ENCODE data around the gene KCNT1. TPM values are rescaled to one million over a fixed set of nuclear protein-coding genes. Genes with fewer than 3 reads are reported as not detected.
A peak's percentile ranks its signal among the peaks of the same experiment; 100 is the strongest.

The KCNT1 gene
- total and polyA plus RNA-seq, 10 of the 15 experiments (the other 5 are each of a cell fraction or from before 2014, with no cell fraction given) = not detected

DNA sequence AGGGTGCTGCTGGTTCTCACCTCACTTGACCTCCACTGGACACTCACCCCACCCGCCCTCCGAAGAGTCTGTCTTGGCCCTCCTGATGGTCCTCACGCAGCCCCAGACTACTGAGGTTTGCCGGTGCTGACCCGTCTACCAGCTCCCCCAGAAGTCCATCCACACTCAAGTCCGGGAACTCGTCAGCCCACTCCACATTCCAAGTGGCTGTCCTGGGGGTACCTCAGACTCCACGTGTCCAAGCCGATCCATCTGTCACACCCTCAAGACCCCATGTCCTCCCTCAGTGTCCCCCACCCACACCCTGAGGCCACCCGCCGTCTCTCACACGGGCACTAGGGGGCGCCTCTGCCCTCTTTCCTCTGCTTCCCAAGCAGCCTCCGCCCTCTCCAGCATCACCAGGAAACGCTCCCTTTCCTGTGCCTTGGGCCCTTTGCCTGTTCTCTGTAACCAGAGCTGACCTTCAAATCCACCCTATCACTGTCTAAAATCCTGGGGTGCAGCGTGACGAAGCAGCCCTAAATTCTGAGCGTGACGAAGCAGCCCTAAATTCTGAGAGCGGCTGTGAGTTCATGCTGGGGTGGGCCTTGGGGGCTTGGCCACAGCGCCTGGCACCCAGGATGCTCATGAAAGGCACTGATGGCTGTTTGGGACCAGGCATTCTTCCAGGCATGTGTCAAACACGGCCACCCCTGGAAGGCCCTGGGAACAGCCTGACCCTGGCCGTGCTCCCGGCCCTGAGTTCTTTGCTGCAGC lies 95.7 kb downstream of the KCNT1 start:
- H3K4me3 ChIP-seq = no peak overlapping the region
- SMC1A ChIA-PET (ENCODE audit: uncharacterized antibody, unreplicated experiment) = no interaction called here
- H3K4me2 ChIP-seq (ENCODE audit: control insufficient read depth, insufficient read depth) = no peak overlapping the region
- ATAC-seq (peak; percentile 66; the same call in 2 of the 3 replicates), FAIRE-seq (no peak), DNase-seq (ENCODE audit: low read depth, low spot score) (no peak)
- CTCF ChIA-PET = interaction anchor here (1.0 kb wide), 2 partner anchors 57 to 163 kb away, joined by 3 read pairs; no protein-coding TSS in a partner anchor
- H3K9me3 ChIP-seq (replicated peaks; ENCODE audit: control insufficient read depth, insufficient read depth, low read length) = no peaks in the 10 kb centered on the region
- no peaks in the 10 kb centered on the region for H4K20me1 ChIP-seq (ENCODE audit: control insufficient read depth, insufficient read depth)
- H3K36me3 ChIP-seq (ENCODE audit: control insufficient read depth in 2 of 2, insufficient read depth in 2 of 2, low read length in 1 of 2) = no peaks in the 10 kb centered on the region
- WGBS (ENCODE audit: insufficient coverage, insufficient replicate concordance, low lambda C conversion rate, missing lambda C conversion rate) = 40% methylated on average over 24 of the region's 24 CpGs
- no peak overlapping the region for H3K27ac ChIP-seq (ENCODE audit: control insufficient read depth, insufficient read depth)
- in situ Hi-C loops (cut with MboI) = no loop called here
- H3K4me1 ChIP-seq (ENCODE audit: control insufficient read depth, insufficient read depth, low read length) = no peaks in the 10 kb centered on the region
- BruUV-seq (replicated peaks) = no TSS peak
- H3K79me2 ChIP-seq (ENCODE audit: control insufficient read depth, insufficient read depth, low read length) = no peaks in the 10 kb centered on the region
- RAD21 ChIA-PET (ENCODE audit: unreplicated experiment) = no interaction called here
- no peak overlapping the region for H3K9ac ChIP-seq (ENCODE audit: control insufficient read depth, insufficient read depth, low read length)
- TF ChIP-seq, protein P1, sequence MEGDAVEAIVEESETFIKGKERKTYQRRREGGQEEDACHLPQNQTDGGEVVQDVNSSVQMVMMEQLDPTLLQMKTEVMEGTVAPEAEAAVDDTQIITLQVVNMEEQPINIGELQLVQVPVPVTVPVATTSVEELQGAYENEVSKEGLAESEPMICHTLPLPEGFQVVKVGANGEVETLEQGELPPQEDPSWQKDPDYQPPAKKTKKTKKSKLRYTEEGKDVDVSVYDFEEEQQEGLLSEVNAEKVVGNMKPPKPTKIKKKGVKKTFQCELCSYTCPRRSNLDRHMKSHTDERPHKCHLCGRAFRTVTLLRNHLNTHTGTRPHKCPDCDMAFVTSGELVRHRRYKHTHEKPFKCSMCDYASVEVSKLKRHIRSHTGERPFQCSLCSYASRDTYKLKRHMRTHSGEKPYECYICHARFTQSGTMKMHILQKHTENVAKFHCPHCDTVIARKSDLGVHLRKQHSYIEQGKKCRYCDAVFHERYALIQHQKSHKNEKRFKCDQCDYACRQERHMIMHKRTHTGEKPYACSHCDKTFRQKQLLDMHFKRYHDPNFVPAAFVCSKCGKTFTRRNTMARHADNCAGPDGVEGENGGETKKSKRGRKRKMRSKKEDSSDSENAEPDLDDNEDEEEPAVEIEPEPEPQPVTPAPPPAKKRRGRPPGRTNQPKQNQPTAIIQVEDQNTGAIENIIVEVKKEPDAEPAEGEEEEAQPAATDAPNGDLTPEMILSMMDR (IDR thresholded peaks at IDR 0.05 in 2 of 3, conservative IDR thresholded peaks at IDR 0.05 in 1 of 3; ENCODE audit: control insufficient read depth in 2 of 3, extremely low read depth in 1 of 3, insufficient read depth in 1 of 3, low read depth in 3 of 3, low read length in 3 of 3) = peak; percentile 42 to 76 (median 66)
- TF ChIP-seq ZNF384 (IDR thresholded peaks at IDR 0.05; ENCODE audit: borderline replicate concordance, low read depth, low read length) = no peak
- TF ChIP-seq RAD21 (IDR thresholded peaks at IDR 0.05; ENCODE audit: insufficient read depth, low read depth, low read length) = peak; percentile 46
- POLR2A ChIA-PET = no interaction called here
- H2AFZ ChIP-seq (ENCODE audit: control insufficient read depth, low read depth, low read length) = no peak overlapping the region
- intact Hi-C loops (cut with micrococcal nuclease; ENCODE audit: unreplicated experiment) = no loop called here
- no peaks in the 10 kb centered on the region for H3K27me3 ChIP-seq (replicated peaks in 1 of 2; ENCODE audit: control insufficient read depth in 2 of 2, insufficient read depth in 2 of 2, low read length in 1 of 2)

DNA sequence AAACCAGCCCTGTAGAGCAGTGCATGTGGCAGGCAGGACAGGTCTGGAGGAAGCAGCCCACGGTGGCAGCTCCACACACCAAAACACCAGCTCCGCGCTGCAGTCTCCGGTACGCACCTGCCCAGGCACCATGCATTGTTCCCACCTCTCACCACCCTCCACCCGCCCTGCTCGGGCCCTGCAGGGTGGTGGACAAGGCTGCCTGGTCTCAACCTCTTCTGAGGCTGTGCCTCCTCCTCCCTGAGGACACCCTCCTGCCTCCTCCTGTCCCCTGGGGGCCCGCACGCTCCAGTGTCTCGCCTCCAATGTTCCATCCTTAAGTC lies 96.2 kb downstream of the KCNT1 start:
- no peaks in the 10 kb centered on the region for H3K27me3 ChIP-seq (replicated peaks in 1 of 2; ENCODE audit: control insufficient read depth in 2 of 2, insufficient read depth in 2 of 2, low read length in 1 of 2)
- intact Hi-C loops (cut with micrococcal nuclease; ENCODE audit: unreplicated experiment) (no loop called here), in situ Hi-C loops (cut with MboI) (no loop called here)
- no peaks in the 10 kb centered on the region for H3K36me3 ChIP-seq (ENCODE audit: control insufficient read depth in 2 of 2, insufficient read depth in 2 of 2, low read length in 1 of 2)
- no peaks in the 10 kb centered on the region for H3K79me2 ChIP-seq (ENCODE audit: control insufficient read depth, insufficient read depth, low read length)
- FAIRE-seq (no peak), DNase-seq (ENCODE audit: low read depth, low spot score) (no peak), ATAC-seq (no peak)
- WGBS (ENCODE audit: insufficient coverage, insufficient replicate concordance, low lambda C conversion rate, missing lambda C conversion rate) = 47% methylated on average over 10 of the region's 10 CpGs
- no peak overlapping the region for H3K9ac ChIP-seq (ENCODE audit: control insufficient read depth, insufficient read depth, low read length)
- no peaks in the 10 kb centered on the region for H3K9me3 ChIP-seq (replicated peaks; ENCODE audit: control insufficient read depth, insufficient read depth, low read length)
- H3K4me3 ChIP-seq = no peak overlapping the region
- H3K4me2 ChIP-seq (ENCODE audit: control insufficient read depth, insufficient read depth) = no peak overlapping the region
- H2AFZ ChIP-seq (ENCODE audit: control insufficient read depth, low read depth, low read length) = no peak overlapping the region
- RAD21 ChIA-PET (ENCODE audit: unreplicated experiment) = no interaction called here
- no peaks in the 10 kb centered on the region for H4K20me1 ChIP-seq (ENCODE audit: control insufficient read depth, insufficient read depth)
- no TSS peak for BruUV-seq (replicated peaks)
- POLR2A ChIA-PET = no interaction called here
- no peak overlapping the region for H3K27ac ChIP-seq (ENCODE audit: control insufficient read depth, insufficient read depth)
- CTCF ChIA-PET = no interaction called here
- SMC1A ChIA-PET (ENCODE audit: uncharacterized antibody, unreplicated experiment) = no interaction called here
- no peaks in the 10 kb centered on the region for H3K4me1 ChIP-seq (ENCODE audit: control insufficient read depth, insufficient read depth, low read length)
- TF ChIP-seq ASH2L (IDR thresholded peaks at IDR 0.05; ENCODE audit: borderline replicate concordance, low read depth) = no peak
- no peak for TF ChIP-seq NR2C2 (IDR thresholded peaks at IDR 0.05; ENCODE audit: borderline replicate concordance, control insufficient read depth, insufficient read length, low read depth)
- no peak for TF ChIP-seq SMAD1 (IDR thresholded peaks at IDR 0.05; ENCODE audit: low read depth, partially characterized antibody)
- TF ChIP-seq CHD2 (IDR thresholded peaks at IDR 0.05; ENCODE audit: borderline replicate concordance, low read depth, low read length) = no peak
- no peak for TF ChIP-seq RB1 (IDR thresholded peaks at IDR 0.05; ENCODE audit: borderline replicate concordance)
- TF ChIP-seq, protein P2, sequence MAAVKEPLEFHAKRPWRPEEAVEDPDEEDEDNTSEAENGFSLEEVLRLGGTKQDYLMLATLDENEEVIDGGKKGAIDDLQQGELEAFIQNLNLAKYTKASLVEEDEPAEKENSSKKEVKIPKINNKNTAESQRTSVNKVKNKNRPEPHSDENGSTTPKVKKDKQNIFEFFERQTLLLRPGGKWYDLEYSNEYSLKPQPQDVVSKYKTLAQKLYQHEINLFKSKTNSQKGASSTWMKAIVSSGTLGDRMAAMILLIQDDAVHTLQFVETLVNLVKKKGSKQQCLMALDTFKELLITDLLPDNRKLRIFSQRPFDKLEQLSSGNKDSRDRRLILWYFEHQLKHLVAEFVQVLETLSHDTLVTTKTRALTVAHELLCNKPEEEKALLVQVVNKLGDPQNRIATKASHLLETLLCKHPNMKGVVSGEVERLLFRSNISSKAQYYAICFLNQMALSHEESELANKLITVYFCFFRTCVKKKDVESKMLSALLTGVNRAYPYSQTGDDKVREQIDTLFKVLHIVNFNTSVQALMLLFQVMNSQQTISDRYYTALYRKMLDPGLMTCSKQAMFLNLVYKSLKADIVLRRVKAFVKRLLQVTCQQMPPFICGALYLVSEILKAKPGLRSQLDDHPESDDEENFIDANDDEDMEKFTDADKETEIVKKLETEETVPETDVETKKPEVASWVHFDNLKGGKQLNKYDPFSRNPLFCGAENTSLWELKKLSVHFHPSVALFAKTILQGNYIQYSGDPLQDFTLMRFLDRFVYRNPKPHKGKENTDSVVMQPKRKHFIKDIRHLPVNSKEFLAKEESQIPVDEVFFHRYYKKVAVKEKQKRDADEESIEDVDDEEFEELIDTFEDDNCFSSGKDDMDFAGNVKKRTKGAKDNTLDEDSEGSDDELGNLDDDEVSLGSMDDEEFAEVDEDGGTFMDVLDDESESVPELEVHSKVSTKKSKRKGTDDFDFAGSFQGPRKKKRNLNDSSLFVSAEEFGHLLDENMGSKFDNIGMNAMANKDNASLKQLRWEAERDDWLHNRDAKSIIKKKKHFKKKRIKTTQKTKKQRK (IDR thresholded peaks at IDR 0.05; ENCODE audit: low read depth, low read length) = no peak

Measured in GM12878 (cell line).